ENCODE data around the gene STK11. TPM values are rescaled to one million over a fixed set of nuclear protein-coding genes. Genes with fewer than 3 reads are reported as not detected.

STK11 gene
- total RNA-seq, 1 donor from 2014 or later = 59.3 TPM

- Mint-ChIP-seq H3K9me3 (ENCODE audit: low read depth) (no peaks in the 10 kb centered on the region), H3K4me3 (ENCODE audit: low read depth) (no peak overlapping the region), H3K36me3 (ENCODE audit: insufficient read depth) (peaks cover 11% of the 10 kb centered on the region), H3K27ac (peak overlapping the region; percentile 69), H3K4me1 (ENCODE audit: low read depth) (peaks cover 34% of the 10 kb centered on the region), H3K27me3 (no peaks in the 10 kb centered on the region)
- TF ChIP-seq, protein P1, sequence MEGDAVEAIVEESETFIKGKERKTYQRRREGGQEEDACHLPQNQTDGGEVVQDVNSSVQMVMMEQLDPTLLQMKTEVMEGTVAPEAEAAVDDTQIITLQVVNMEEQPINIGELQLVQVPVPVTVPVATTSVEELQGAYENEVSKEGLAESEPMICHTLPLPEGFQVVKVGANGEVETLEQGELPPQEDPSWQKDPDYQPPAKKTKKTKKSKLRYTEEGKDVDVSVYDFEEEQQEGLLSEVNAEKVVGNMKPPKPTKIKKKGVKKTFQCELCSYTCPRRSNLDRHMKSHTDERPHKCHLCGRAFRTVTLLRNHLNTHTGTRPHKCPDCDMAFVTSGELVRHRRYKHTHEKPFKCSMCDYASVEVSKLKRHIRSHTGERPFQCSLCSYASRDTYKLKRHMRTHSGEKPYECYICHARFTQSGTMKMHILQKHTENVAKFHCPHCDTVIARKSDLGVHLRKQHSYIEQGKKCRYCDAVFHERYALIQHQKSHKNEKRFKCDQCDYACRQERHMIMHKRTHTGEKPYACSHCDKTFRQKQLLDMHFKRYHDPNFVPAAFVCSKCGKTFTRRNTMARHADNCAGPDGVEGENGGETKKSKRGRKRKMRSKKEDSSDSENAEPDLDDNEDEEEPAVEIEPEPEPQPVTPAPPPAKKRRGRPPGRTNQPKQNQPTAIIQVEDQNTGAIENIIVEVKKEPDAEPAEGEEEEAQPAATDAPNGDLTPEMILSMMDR (IDR thresholded peaks at IDR 0.05; ENCODE audit: unreplicated experiment) = no peak
- DNase-seq (ENCODE audit: low spot score, unreplicated experiment) = no peak
Measured at GRCh38 chr19:1258707-1259205, 53.2 kb downstream of the STK11 start.

GRCh38 chr19:1259206-1259875 is 53.8 kb downstream of the STK11 start:
- TF ChIP-seq, protein P1 (IDR thresholded peaks at IDR 0.05; ENCODE audit: unreplicated experiment) = no peak
- DNase-seq (ENCODE audit: low spot score, unreplicated experiment) = no peak
- Mint-ChIP-seq H3K27me3 (no peaks in the 10 kb centered on the region), H3K4me1 (ENCODE audit: low read depth) (peaks cover 34% of the 10 kb centered on the region), H3K36me3 (ENCODE audit: insufficient read depth) (peaks cover 11% of the 10 kb centered on the region), H3K27ac (peak overlapping the region; percentile 88), H3K9me3 (ENCODE audit: low read depth) (no peaks in the 10 kb centered on the region), H3K4me3 (ENCODE audit: low read depth) (peak overlapping the region; percentile 38)

- TF ChIP-seq, protein P1 (IDR thresholded peaks at IDR 0.05; ENCODE audit: unreplicated experiment) = no peak
- Mint-ChIP-seq H3K27ac (peak overlapping the region; percentile 88), H3K27me3 (no peaks in the 10 kb centered on the region), H3K4me1 (ENCODE audit: low read depth) (peaks cover 38% of the 10 kb centered on the region), H3K9me3 (ENCODE audit: low read depth) (no peaks in the 10 kb centered on the region), H3K36me3 (ENCODE audit: insufficient read depth) (peaks cover 5% of the 10 kb centered on the region), H3K4me3 (ENCODE audit: low read depth) (peak overlapping the region; percentile 38)
- no peak for DNase-seq (ENCODE audit: low spot score, unreplicated experiment)
Measured at GRCh38 chr19:1259876-1260748, 54.5 kb downstream of the STK11 start.

DNA sequence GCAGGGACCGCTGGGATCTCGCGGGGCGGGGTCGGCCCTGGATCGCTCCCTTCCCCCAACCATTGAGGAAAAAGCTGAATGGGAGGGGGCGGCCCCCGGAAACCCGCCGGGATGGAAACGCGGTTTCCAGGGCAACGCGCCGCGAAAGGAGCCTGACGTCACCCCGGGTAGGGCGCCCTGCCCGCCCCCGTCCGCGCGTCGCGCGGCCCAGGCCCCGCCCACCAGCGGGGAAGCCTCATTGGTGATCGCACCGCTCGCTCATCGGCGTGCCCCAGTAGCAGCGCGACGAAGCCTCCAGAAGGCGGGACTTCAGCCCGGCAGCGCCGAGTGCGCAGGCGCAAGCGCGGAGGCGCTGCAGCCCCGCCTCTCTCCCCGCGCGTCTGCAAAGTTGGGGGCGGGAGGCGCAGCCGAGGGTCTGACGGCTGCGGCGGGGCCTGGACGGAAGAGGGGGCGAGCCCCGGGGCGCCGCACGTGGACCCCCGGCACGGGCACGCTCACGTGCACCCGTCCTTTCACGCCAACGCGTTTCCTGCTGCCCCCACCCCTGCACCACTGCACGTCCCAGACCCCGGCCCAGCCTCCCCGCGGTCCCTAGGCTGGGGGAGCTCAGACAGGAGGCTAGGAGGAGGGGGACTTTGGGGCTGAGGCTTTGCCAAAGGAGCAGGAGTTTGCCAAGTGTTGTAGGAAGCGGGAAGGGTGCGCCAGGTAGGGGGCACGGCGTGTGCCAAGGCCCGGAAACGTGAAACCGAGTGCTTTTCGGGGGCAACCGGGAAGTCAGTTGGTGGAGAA is 55.4 kb downstream of the STK11 start:
- peaks cover 45% of the 10 kb centered on the region for H3K4me1 Mint-ChIP-seq (ENCODE audit: low read depth)
- peak; percentile 93 for DNase-seq (ENCODE audit: low spot score, unreplicated experiment)
- peak overlapping the region; percentile 76 for H3K27ac Mint-ChIP-seq
- H3K27me3 Mint-ChIP-seq = no peaks in the 10 kb centered on the region
- TF ChIP-seq, protein P1 (IDR thresholded peaks at IDR 0.05; ENCODE audit: unreplicated experiment) = no peak
- peak overlapping the region; percentile 78 for H3K4me3 Mint-ChIP-seq (ENCODE audit: low read depth)
- H3K36me3 Mint-ChIP-seq (ENCODE audit: insufficient read depth) = peaks cover 5% of the 10 kb centered on the region
- H3K9me3 Mint-ChIP-seq (ENCODE audit: low read depth) = no peaks in the 10 kb centered on the region

- H3K36me3 Mint-ChIP-seq (ENCODE audit: insufficient read depth) = peaks cover 5% of the 10 kb centered on the region
- H3K4me3 Mint-ChIP-seq (ENCODE audit: low read depth) = peak overlapping the region; percentile 78
- peaks cover 45% of the 10 kb centered on the region for H3K4me1 Mint-ChIP-seq (ENCODE audit: low read depth)
- no peak for DNase-seq (ENCODE audit: low spot score, unreplicated experiment)
- H3K9me3 Mint-ChIP-seq (ENCODE audit: low read depth) = no peaks in the 10 kb centered on the region
- H3K27me3 Mint-ChIP-seq = no peaks in the 10 kb centered on the region
- TF ChIP-seq, protein P1 (IDR thresholded peaks at IDR 0.05; ENCODE audit: unreplicated experiment) = peak; percentile 35
- H3K27ac Mint-ChIP-seq = peak overlapping the region; percentile 76
Measured at GRCh38 chr19:1261538-1261797, 55.9 kb downstream of the STK11 start.

All from progenitor cell of endocrine pancreas (in vitro differentiated cells).